IMR-90 (cell line): ENCODE measurements around the gene PHLDB1. TPM values are rescaled to one million over a fixed set of nuclear protein-coding genes. Genes with fewer than 3 reads are reported as not detected.

Source experiments
- ATAC-seq: fragments of 200-7000 bp; cut with Tn5 transposase; 2 replicates; pipeline ENCODE4 v1.9.1; 2020; ENCODE audit warnings: low read depth, mild to moderate bottlenecking, moderate library complexity
- BruUV-seq: library from RNA; stranded (reverse); fragments of 400-500 nt; replicated peaks from 2 replicates; lab custom pipeline; 2021; lab: Mats Ljungman, UMichigan
- CTCF ChIA-PET: fragments of 300-600 bp; formaldehyde crosslinking; extraction: SDS; loops from one replicate; lab custom pipeline; 2021; ENCODE audit warnings: antibody characterized with exemption; lab: Yijun Ruan, JAX
- POLR2A ChIA-PET: fragments of 300-600 bp; sonication (Branson Sonifier 250); formaldehyde crosslinking; loops from one replicate; lab custom pipeline; 2022; ENCODE audit warnings: antibody characterized with exemption; ENCODE audit not compliant: unreplicated experiment; lab: Charles Lee
- DNase-seq: peaks from one replicate; pipeline ENCODE4 v3.0.0; 2013
- H2AFZ ChIP-seq: replicated peaks from 2 replicates; pipeline ENCODE3; 2013; ENCODE audit warnings: low read length, mild to moderate bottlenecking; ENCODE audit not compliant: poor library complexity
- H2AK5ac ChIP-seq: 2 replicates; pipeline ENCODE4 v1.6.1; 2013; ENCODE audit warnings: low read depth, low read length, inconsistent platforms
- H2AK9ac ChIP-seq: replicated peaks from 2 replicates; pipeline ENCODE3; 2013; ENCODE audit warnings: mild to moderate bottlenecking, low read depth, low read length, moderate library complexity; ENCODE audit not compliant: poor library complexity
- H2BK120ac ChIP-seq: 2 replicates; pipeline ENCODE4 v1.6.1; 2013; ENCODE audit warnings: low read depth, low read length, inconsistent platforms
- H2BK15ac ChIP-seq: 3 replicates; pipeline ENCODE4 v1.6.1; 2013; ENCODE audit warnings: low read depth, low read length, inconsistent platforms
- H2BK20ac ChIP-seq: 2 replicates; pipeline ENCODE4 v1.6.1; 2013; ENCODE audit warnings: low read depth, mild to moderate bottlenecking, inconsistent platforms, low read length, moderate library complexity
- H2BK5ac ChIP-seq: 2 replicates; pipeline ENCODE4 v1.6.1; 2013; ENCODE audit warnings: mild to moderate bottlenecking, low read depth, low read length, inconsistent platforms; ENCODE audit not compliant: poor library complexity, severe bottlenecking
- H3K14ac ChIP-seq: replicated peaks from 2 replicates; pipeline ENCODE4 v1.6.1; 2013; ENCODE audit warnings: low read depth, low read length, inconsistent platforms
- H3K18ac ChIP-seq: 2 replicates; pipeline ENCODE4 v1.6.1; 2013; ENCODE audit warnings: low read depth, low read length, control low read depth
- H3K23ac ChIP-seq: 2 replicates; pipeline ENCODE4 v1.6.1; 2013; ENCODE audit warnings: low read depth, low read length, inconsistent platforms
- H3K27ac ChIP-seq: 2 replicates; pipeline ENCODE4 v1.5.1; 2013; ENCODE audit warnings: mild to moderate bottlenecking, control low read depth, low read length; ENCODE audit not compliant: insufficient read depth
- H3K27me3 ChIP-seq: 2 replicates; pipeline ENCODE4 v1.6.1; 2013; ENCODE audit warnings: low read length; ENCODE audit not compliant: control insufficient read depth, insufficient read depth
- H3K36me3 ChIP-seq: 2 replicates; pipeline ENCODE4 v1.6.1; 2013; ENCODE audit warnings: low read length, mixed read lengths; ENCODE audit not compliant: control insufficient read depth, insufficient read depth
- H3K4ac ChIP-seq: 2 replicates; pipeline ENCODE4 v1.6.1; 2013; ENCODE audit warnings: low read depth, low read length, inconsistent platforms
- H3K4me1 ChIP-seq: 2 replicates; pipeline ENCODE4 v1.6.1; 2013; ENCODE audit warnings: low read length, mixed read lengths; ENCODE audit not compliant: control insufficient read depth, insufficient read depth
- H3K4me2 ChIP-seq: 2 replicates; pipeline ENCODE4 v1.6.1; 2013; ENCODE audit warnings: low read depth, mild to moderate bottlenecking, control low read depth, low read length, moderate library complexity
- H3K4me3 ChIP-seq: 2 replicates; pipeline ENCODE4 v1.5.1; 2013; ENCODE audit warnings: low read depth, mild to moderate bottlenecking, control low read depth, low read length, moderate library complexity; ENCODE audit not compliant: insufficient read depth
- H3K56ac ChIP-seq: 2 replicates; pipeline ENCODE4 v1.6.1; 2013; ENCODE audit warnings: low read length, inconsistent platforms; ENCODE audit not compliant: insufficient read depth; ENCODE audit errors: extremely low read depth
- H3K79me1 ChIP-seq, 2 experiments: 2 replicates each; pipeline ENCODE4 v1.6.1; 2013; ENCODE audit warnings: low read length in 2 of 2, inconsistent platforms in 1 of 2, low read depth in 1 of 2
- H3K9ac ChIP-seq: 2 replicates; pipeline ENCODE4 v1.6.1; 2013; ENCODE audit warnings: low read depth, low read length, control low read depth
- H3K9me1 ChIP-seq: 2 replicates; pipeline ENCODE4 v1.6.1; 2013; ENCODE audit warnings: low read length, inconsistent platforms; ENCODE audit not compliant: insufficient read depth
- H3K9me3 ChIP-seq: 2 replicates; pipeline ENCODE4 v1.6.1; 2013; ENCODE audit warnings: low read length; ENCODE audit not compliant: control insufficient read depth, insufficient read depth
- H4K20me1 ChIP-seq: 2 replicates; pipeline ENCODE4 v1.6.1; 2013; ENCODE audit warnings: low read length, inconsistent platforms; ENCODE audit not compliant: insufficient read depth
- H4K5ac ChIP-seq: 2 replicates; pipeline ENCODE4 v1.6.1; 2013; ENCODE audit warnings: mild to moderate bottlenecking, low read depth, low read length, control low read depth
- H4K8ac ChIP-seq, 2 experiments: 2 replicates each; pipeline ENCODE4 v1.6.1; 2013; ENCODE audit warnings: low read depth in 2 of 2, low read length in 2 of 2, control low read depth in 1 of 2, inconsistent platforms in 1 of 2
- H4K91ac ChIP-seq: 2 replicates; pipeline ENCODE4 v1.6.1; 2013; ENCODE audit warnings: low read depth, low read length, inconsistent platforms; ENCODE audit not compliant: insufficient read depth
- NFE2L2 ChIP-seq: fragments of 150-350 bp; IDR thresholded peaks from 2 replicates; pipeline ENCODE4 v1.6.1; 2016; ENCODE audit warnings: low read depth, mild to moderate bottlenecking, low read length
- RCOR1 ChIP-seq: IDR thresholded peaks from 2 replicates; pipeline ENCODE4 v1.6.1; 2012; ENCODE audit warnings: mild to moderate bottlenecking, low read length, improper control_type of control experiment; ENCODE audit not compliant: insufficient replicate concordance
- SMC3 ChIP-seq: fragments of 150-350 bp; IDR thresholded peaks from 2 replicates; pipeline ENCODE4 v1.6.1; 2016; ENCODE audit warnings: low read depth, mild to moderate bottlenecking, antibody characterized with exemption, low read length, moderate library complexity
- WGBS, 2 experiments: methylation state at CpG; one replicate each; pipeline versions ENCODE4 v1.1.5 to v1.1.7; 2013; ENCODE audit warnings: missing lambda C conversion rate in 2 of 2; ENCODE audit not compliant: insufficient read length in 1 of 2; ENCODE audit errors: extremely low coverage in 2 of 2; 5-methylcytosine and 5-hydroxymethylcytosine counted together
- dilution Hi-C: fragments of 300-500 bp; cut with HindIII; formaldehyde crosslinking; loops from one replicate; pipeline ENCODE4 v1.14.3; 2018; ENCODE audit warnings: low sequenced_read_pairs; ENCODE audit not compliant: unreplicated experiment
- in situ Hi-C: fragments of 300-500 bp; cut with MboI; formaldehyde crosslinking; loops from 3 replicates; pipeline ENCODE4 v1.14.3; 2019; ENCODE audit warnings: low sequenced_read_pairs, inconsistent platforms, mixed read lengths
- intact Hi-C: fragments of 100-400 bp; cut with micrococcal nuclease; formaldehyde crosslinking; loops from 2 replicates; pipeline ENCODE4 v1.10.0; 2022
- polyA plus RNA-seq, 3 experiments: library from polyadenylated mRNA; depleted of rRNA; stranded (reverse); fragments of >200 nt; gene quantifications; 2 replicates each; pipeline ENCODE4 v1.2.3, GENCODE V29; 2012; ENCODE audit warnings: low replicate concordance in 1 of 3
- total RNA-seq: library from RNA; depleted of rRNA; stranded (reverse); fragments of >200 nt; gene quantifications from 2 replicates; pipeline ENCODE4 v1.2.3, GENCODE V29; 2012
- TF ChIP-seq, protein P1 (sequence below): fragments of 150-350 bp; IDR thresholded peaks from 2 replicates; pipeline ENCODE4 v1.6.1; 2016; ENCODE audit warnings: low read depth, mild to moderate bottlenecking, low read length, moderate library complexity, borderline replicate concordance

The PHLDB1 gene
- total and polyA plus RNA-seq, 2 of the 4 experiments (the other 2 are of a cell fraction): 40.0 to 90.4 TPM

DNA sequence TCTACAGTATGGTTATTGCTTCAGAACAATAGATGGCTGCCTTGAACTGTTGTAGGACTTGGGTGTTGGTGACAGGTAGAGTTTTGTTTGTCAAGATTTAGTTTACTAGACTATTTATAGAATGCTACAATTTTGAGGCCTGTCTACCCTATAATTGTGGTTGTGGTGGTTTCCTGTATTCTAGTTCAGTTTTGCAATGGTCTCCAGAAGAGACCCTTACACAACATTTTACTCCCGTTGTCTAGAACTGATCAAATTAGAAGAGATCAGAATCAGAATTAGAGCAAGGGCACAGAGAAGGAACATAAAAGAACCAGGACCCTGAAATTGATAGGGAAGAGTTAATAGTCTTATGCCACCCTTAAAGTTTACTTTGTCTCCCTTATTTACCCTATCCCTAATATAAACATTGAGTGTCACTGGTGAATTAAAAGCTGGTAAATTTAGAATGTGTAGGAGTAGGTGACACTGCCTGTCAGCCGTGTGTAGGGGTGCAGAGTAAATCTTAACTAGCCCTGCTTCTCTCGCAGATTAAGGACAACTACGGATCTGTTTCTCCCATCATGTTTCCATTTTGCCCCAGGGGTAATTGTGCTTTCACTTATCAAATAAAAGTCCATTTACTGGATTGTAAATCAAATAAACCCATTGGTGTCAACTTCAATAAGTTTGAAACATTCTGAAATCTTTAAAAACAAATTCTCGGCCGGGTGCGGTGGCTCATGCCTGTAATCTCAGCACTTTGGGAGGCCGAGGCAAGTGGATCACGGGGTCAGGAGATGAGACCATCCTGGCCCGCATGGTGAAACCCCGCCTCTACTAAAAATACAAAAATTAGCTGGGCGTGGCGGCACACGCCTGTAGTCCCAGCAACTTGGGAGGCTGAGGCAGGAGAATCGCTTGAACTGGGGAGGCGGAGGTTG is 10.9 kb upstream of the PHLDB1 start:
- Histone ChIP-seq H2BK20ac (no peak overlapping the region), H3K79me1 (peaks cover 25 to 36% of the 10 kb centered on the region in 2 experiments), H3K36me3 (peaks cover 51% of the 10 kb centered on the region), H4K91ac (no peak overlapping the region), H4K20me1 (peaks cover 24% of the 10 kb centered on the region; the same call in 1 of the 2 replicates), H3K18ac (no peak overlapping the region), H2BK5ac (no peak overlapping the region), H3K9ac (no peak overlapping the region), H3K9me1 (no peaks in the 10 kb centered on the region), H2AK5ac (no peak overlapping the region), H2AFZ (no peak overlapping the region), H3K56ac (no peak overlapping the region), H3K4me2 (no peak overlapping the region), H3K14ac (no peak overlapping the region), H3K27me3 (no peaks in the 10 kb centered on the region), H3K9me3 (no peaks in the 10 kb centered on the region), H4K8ac (no peak overlapping the region), H2BK15ac (no peak overlapping the region), H3K4me3 (no peak overlapping the region), H3K23ac (no peak overlapping the region), H3K27ac (no peak overlapping the region), H3K4ac (no peak overlapping the region), H2BK120ac (no peak overlapping the region), H2AK9ac (no peak overlapping the region), H4K5ac (no peak overlapping the region), H3K4me1 (peaks cover 2% of the 10 kb centered on the region; the same call in 1 of the 2 replicates)
- TF ChIP-seq SMC3: no peak
- TF ChIP-seq, protein P1, sequence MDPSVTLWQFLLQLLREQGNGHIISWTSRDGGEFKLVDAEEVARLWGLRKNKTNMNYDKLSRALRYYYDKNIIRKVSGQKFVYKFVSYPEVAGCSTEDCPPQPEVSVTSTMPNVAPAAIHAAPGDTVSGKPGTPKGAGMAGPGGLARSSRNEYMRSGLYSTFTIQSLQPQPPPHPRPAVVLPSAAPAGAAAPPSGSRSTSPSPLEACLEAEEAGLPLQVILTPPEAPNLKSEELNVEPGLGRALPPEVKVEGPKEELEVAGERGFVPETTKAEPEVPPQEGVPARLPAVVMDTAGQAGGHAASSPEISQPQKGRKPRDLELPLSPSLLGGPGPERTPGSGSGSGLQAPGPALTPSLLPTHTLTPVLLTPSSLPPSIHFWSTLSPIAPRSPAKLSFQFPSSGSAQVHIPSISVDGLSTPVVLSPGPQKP: no peak
- no peak for TF ChIP-seq NFE2L2
- TF ChIP-seq RCOR1: no peak
- intact Hi-C loops (loop anchor here (5.0 kb wide), 1 partner anchor 171 kb away; no protein-coding TSS in a partner anchor), in situ Hi-C loops (no loop called here), dilution Hi-C loops (no loop called here)
- POLR2A ChIA-PET: no interaction called here
- CTCF ChIA-PET: interaction anchor here (0.7 kb wide), 1 partner anchor 11 kb away, joined by 3 read pairs; the partner anchor contains the start of gene PHLDB1
- 97% methylated on average over 10 of the region's 16 CpGs; no CpG with 5 or more reads in 1 of the 2 experiments for WGBS, 2 experiments
- BruUV-seq: no TSS peak
- ATAC-seq (no peak), DNase-seq (no peak)
